ENCODE measurements around the gene RPTOR. TPM values are rescaled to one million over a fixed set of nuclear protein-coding genes. Genes with fewer than 3 reads are reported as not detected.

The RPTOR gene
- total RNA-seq, 1 experiment from 2014 or later: 25.1 TPM

DNA sequence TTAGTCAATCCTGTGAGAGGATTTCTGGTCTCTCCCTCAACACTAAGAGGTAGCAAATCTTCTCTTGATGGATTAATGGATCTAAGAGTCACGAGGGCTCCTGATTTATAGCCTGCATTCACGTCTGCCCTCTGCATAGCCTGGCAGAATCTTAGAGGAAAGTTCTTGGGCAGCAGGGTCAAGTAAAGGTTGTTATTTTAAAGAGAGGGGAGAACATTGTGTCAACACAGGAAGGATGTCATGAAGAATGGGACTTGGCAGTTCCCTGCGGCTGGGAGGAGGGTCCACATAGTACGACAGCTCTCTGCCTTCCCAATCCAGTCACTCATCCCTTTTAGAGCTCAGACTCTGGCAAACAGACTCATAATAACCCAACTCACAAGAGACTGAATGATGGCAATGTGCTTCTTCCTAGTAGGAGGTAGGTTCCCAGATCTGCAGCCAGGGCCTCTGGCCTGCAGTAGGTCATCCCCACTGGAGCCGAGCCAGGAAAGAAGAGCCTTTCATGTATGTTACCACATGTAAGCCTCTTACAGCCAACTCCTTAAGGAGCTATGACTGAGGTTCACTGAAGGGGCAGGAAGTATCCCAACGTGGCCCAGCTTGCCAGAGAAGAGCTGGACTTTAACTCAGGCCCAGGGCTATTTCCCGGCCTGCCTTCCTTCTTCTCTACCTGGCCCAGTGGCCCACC is 25.4 kb upstream of the RPTOR start:
- no peak overlapping the region for H2BK15ac ChIP-seq (ENCODE audit: low read depth, low read length)
- H3K9me3 ChIP-seq (ENCODE audit: control insufficient read depth, low read depth, low read length): no peaks in the 10 kb centered on the region
- H4K8ac ChIP-seq (replicated peaks; ENCODE audit: insufficient read length, low read depth, low read length): no peak overlapping the region
- no peak overlapping the region for H2BK120ac ChIP-seq (ENCODE audit: low read depth, low read length, poor library complexity, severe bottlenecking)
- no peak overlapping the region for H2BK20ac ChIP-seq (ENCODE audit: low read depth, low read length, poor library complexity, severe bottlenecking)
- H3K23ac ChIP-seq (ENCODE audit: insufficient read length, low read depth, low read length): no peak overlapping the region
- no peaks in the 10 kb centered on the region for H3K23me2 ChIP-seq (ENCODE audit: insufficient read length, low read depth, low read length, poor library complexity, severe bottlenecking)
- no peaks in the 10 kb centered on the region for H3K79me1 ChIP-seq (ENCODE audit: insufficient read depth, low read depth, low read length, poor library complexity, severe bottlenecking)
- H2AFZ ChIP-seq (ENCODE audit: low read length): no peak overlapping the region
- H3K79me2 ChIP-seq (ENCODE audit: insufficient read depth, low read length): no peaks in the 10 kb centered on the region
- H4K91ac ChIP-seq (ENCODE audit: insufficient read length, low read depth, low read length): no peak overlapping the region
- H3K9ac ChIP-seq (ENCODE audit: extremely low read depth, insufficient read length, low read length): no peak overlapping the region
- no peak overlapping the region for H3K18ac ChIP-seq (ENCODE audit: insufficient read length, low read depth, low read length)
- H3K56ac ChIP-seq (ENCODE audit: insufficient read length, low read depth, low read length): no peak overlapping the region
- no peak overlapping the region for H3K14ac ChIP-seq (ENCODE audit: insufficient read depth, low read length)
- no peak overlapping the region for H3K4ac ChIP-seq (ENCODE audit: low read depth, low read length)
- no peak overlapping the region for H4K5ac ChIP-seq (ENCODE audit: insufficient read length, low read depth, low read length)
- H3K27me3 ChIP-seq (ENCODE audit: insufficient read depth, low read length): no peaks in the 10 kb centered on the region
- no peak overlapping the region for H2BK12ac ChIP-seq (ENCODE audit: insufficient read length, low read depth, low read length)
- no peak overlapping the region for H2AK5ac ChIP-seq (ENCODE audit: insufficient read length, low read length)
- H3K36me3 Mint-ChIP-seq (ENCODE audit: insufficient read depth in 1 of 3, low read depth in 3 of 3): no peaks in the 10 kb centered on the region
- peaks cover 4% of the 10 kb centered on the region in 2 experiments; a peak in 3 of 4 replicates for H3K4me1 Mint-ChIP-seq
- no peak overlapping the region for H3K27ac ChIP-seq (ENCODE audit: insufficient read length, low read depth, low read length)
- no peak overlapping the region for H3K4me2 ChIP-seq (ENCODE audit: insufficient read depth, insufficient read length, low read length)
- TF ChIP-seq, protein P1, sequence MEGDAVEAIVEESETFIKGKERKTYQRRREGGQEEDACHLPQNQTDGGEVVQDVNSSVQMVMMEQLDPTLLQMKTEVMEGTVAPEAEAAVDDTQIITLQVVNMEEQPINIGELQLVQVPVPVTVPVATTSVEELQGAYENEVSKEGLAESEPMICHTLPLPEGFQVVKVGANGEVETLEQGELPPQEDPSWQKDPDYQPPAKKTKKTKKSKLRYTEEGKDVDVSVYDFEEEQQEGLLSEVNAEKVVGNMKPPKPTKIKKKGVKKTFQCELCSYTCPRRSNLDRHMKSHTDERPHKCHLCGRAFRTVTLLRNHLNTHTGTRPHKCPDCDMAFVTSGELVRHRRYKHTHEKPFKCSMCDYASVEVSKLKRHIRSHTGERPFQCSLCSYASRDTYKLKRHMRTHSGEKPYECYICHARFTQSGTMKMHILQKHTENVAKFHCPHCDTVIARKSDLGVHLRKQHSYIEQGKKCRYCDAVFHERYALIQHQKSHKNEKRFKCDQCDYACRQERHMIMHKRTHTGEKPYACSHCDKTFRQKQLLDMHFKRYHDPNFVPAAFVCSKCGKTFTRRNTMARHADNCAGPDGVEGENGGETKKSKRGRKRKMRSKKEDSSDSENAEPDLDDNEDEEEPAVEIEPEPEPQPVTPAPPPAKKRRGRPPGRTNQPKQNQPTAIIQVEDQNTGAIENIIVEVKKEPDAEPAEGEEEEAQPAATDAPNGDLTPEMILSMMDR (conservative IDR thresholded peaks at IDR 0.05): no peak
- peaks cover 53% of the 10 kb centered on the region for H3K27me3 Mint-ChIP-seq (ENCODE audit: low read depth)
- no peak overlapping the region for H3K27ac Mint-ChIP-seq
- H4K20me1 ChIP-seq (ENCODE audit: control insufficient read depth, insufficient read depth, insufficient read length): no peaks in the 10 kb centered on the region
- H3K9me3 Mint-ChIP-seq: peaks cover 0 to 4% of the 10 kb centered on the region in 2 experiments; a peak in 1 of 5 replicates
- no peak overlapping the region for H3K4me3 Mint-ChIP-seq
- no peak overlapping the region for H3T11ph ChIP-seq (ENCODE audit: low read length)
- DNase-seq: no peak
- WGBS (ENCODE audit: extremely low coverage, insufficient read length, low lambda C conversion rate): no CpG with 5 or more reads among the region's 7 CpGs
- H3K4me1 ChIP-seq (ENCODE audit: insufficient read depth, low read length): no peaks in the 10 kb centered on the region
- no peak overlapping the region for H2BK5ac ChIP-seq (ENCODE audit: insufficient read length, low read length)

Measured in H9 (cell line).